GM19438 (cell line): ENCODE results near the gene SH3BGRL3.
"Not testable (repeated sequence)": the region's sequence is repeated elsewhere in the genome, so short reads cannot be mapped to it uniquely, and the experiment has no call there.

Source experiments
- ATAC-seq: cut with Tn5 transposase; IDR thresholded peaks from one replicate; pipeline ENCODE4 v1.9.1; 2021; ENCODE audit warnings: low read depth; ENCODE audit not compliant: unreplicated experiment

Gene SH3BGRL3

GRCh38 chr1:26314501-26314900 is 34.6 kb downstream of the SH3BGRL3 start:
- ATAC-seq, result no peak

DNA sequence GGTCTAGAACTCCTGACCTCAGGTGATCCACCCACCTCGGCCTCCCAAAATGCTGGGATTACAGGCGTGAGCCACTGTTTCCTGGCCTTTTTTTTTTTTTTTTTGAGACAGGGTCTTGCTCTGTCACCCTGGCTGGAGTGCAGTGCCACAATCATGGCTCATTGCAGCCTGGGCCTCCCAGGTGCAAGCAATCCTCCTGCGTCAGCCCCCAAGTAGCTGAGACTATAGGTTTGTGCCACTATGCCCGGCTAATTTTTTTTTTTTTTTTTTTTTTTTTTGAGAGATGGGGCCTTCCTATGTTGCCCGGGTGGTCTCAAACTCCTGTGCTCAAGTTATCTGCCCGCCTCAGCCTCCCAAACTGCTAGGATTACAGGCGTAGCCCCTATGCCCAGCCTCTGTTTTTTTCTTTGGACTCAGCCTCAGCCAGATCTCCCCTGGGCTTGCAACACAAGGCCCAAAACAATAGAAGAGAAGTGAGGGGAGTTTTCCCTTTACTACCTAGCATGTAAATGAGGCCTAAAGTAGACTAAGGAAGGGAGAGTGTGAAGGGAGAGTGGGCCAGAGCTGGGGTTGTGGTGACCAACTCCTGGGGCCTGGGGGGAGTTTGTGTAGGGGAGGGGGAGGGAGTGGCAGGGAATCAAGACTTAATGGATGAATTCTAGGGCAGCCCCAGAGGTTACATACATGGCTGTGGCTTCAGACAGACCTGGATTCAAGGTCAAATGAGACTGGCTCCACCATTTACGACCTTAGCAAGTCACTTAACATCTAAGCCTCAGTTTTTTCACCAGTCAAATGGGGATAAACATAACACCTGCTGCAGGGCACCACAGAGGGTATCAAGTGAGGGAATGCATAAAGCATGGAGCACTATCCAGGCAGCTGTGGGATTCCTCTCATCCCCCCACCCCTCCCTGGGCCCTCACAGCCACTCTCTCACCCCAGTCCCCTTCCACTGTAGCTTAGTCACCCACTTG is 36.3 kb downstream of the SH3BGRL3 start:
- ATAC-seq, result no peak

DNA sequence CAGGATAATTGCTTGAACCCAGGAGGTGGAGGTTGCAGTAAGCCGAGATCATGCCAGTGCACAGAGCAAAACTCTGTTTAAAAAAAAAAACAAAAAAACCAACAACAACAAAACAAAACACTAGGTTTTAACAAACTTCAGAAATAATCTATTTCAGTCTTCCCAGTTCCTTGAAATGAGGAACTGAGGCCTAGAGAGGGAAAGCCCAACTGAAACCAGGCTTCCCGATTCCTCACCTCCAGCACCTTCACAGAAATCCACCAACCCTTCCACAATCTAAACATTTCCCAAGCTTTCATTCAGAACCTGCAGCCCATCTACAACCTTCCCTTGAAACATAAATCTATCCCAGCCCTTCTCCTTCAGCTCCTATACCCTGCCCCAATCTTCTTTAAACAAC is 37.3 kb downstream of the SH3BGRL3 start:
- no peak for ATAC-seq

GRCh38 chr1:26317612-26318337 is 37.9 kb downstream of the SH3BGRL3 start, which contains the start of gene CD52:
Gene CD52, plus strand, starts transcription at chr1:26317958. Its CDS starts 60 bp downstream, at chr1:26318018.
- ATAC-seq, result no peak

DNA sequence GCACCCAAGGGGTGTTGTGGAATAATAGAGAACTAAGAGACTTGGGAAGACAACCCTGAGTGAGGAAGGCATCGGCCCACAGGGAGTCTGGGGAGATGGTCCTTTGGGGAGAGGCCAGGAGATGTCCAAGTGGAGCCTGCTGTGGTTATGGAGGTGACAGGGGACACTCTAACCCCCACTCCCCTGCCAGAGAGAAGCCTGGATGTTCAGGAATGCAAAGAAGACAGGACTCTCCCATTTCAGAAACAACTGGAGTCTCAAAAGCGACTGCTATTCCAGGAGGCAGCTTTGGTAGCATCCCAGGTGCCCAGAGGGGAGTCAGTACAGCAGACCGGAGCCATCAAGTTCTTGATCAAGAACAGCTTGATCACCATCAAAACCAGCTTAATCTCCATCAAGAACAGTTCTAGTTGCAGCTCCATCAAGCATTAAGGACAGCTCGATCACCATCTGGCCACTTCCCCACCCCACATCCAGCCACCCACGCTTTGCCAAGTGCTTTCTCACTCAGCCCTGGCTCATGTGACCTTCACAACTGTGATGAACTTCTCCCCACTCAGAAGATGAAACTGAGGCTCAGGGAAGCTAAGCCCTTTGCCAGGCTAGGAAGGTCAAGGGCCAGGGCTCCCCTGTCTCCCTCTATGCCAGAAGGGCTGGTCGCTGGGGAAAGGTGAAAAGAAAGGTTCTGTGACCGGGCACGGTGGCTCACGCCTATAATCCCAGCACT is 38.6 kb downstream of the SH3BGRL3 start:
- no peak for ATAC-seq

GRCh38 chr1:26320896-26321295 is 41.0 kb downstream of the SH3BGRL3 start:
- ATAC-seq, result no peak

GRCh38 chr1:26321315-26322041 is 41.6 kb downstream of the SH3BGRL3 start:
- ATAC-seq, result no peak

GRCh38 chr1:26322042-26322331 is 42.1 kb downstream of the SH3BGRL3 start:
- ATAC-seq, result no peak

- no peak for ATAC-seq
Observed at GRCh38 chr1:26323382-26323781, 43.5 kb downstream of the SH3BGRL3 start.

DNA sequence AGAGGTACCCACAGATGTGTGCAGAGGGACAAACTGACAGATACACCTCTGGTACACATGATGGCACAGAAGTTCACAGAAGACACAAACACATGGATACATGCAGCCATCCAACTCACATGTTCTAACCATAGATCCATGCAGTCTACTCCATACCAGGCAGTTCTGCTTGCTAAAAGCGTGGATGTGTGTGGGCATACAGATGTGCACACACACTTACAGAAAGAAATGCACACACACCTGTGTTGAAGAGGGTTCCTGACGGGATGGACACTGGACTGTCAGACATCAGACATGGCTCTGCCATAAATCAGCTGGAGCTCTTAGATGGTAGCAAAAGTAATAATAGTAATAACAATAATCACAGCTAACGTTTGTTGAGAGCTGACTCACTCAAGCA is 44.7 kb downstream of the SH3BGRL3 start:
- ATAC-seq, result no peak

DNA sequence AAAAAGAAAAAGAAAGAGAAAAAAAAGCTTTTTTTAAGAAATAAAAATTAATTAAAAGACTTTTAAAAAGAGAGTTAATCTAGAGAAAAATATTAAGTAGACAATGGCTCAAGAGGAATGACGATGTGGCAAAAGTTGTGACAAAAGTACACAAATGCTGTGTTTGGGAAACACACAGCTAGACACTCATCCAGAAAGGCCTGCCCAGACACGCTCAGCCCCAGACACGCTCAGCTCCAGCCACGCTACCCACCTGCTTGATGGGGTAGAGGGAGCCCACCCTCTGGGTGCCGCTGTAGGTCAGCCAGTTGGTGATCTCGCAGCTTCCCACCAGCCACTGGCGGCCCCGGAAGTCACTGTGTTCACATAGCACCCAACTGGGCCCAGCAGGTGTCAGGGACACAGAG is 48.1 kb downstream of the SH3BGRL3 start:
- ATAC-seq, result no peak

DNA sequence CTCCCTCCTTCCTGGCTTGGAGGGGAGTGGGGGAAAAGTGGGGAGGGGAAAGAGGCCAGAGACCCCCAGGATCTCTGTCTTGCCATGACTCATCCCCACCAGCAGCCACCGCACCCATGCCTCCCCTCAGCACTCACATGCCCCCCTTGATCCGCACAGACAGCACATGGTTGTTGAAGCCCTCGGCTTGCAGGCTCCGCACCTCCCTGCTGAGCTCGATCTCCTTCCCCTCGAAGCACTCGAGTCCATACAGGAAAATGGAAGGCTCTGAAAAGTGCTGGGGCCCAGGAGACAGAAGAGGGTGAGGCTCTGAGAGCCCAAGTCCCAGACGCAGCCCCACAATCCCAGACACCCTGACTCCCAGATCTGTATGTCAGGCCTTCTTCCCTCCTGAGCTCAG is 48.7 kb downstream of the SH3BGRL3 start:
- no peak for ATAC-seq

GRCh38 chr1:26329380-26329779 is 49.5 kb downstream of the SH3BGRL3 start:
- ATAC-seq, result not testable (repeated sequence)

DNA sequence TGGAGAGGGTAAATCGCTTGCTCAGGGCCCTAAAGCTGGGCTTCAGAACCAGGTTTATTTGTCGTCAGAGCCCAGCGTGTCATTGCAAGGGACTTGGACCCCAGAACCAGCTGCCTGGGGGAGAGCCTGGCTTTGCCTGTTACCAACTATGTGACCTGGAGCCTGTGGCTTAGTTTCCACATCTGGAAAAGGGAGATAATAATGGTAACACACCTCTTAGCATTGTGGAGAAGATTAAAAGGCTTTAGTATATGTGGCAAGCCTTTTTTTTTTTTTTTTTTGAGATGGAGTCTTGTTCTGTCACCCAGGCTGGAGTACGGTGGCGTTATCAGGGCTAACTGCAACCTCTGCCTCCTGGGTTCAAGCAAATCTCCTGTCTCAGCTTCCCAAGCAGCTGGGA is 50.4 kb downstream of the SH3BGRL3 start:
- no peak for ATAC-seq
